Measurements from ENCODE around the gene SELENOM.
A peak's percentile ranks its signal among the peaks of the same experiment; 100 is the strongest.

The SELENOM gene

GRCh38 chr22:31091106-31091975 is 16.0 kb downstream of the SELENOM start:
- H3K27me3 ChIP-seq (replicated peaks; ENCODE audit: insufficient read depth, low read length): no peaks in the 10 kb centered on the region
- no peaks in the 10 kb centered on the region for H3F3A ChIP-seq (ENCODE audit: insufficient read depth, low read length)
- H4K20me1 ChIP-seq (ENCODE audit: insufficient read depth, low read length): no peaks in the 10 kb centered on the region
- H3K79me2 ChIP-seq (ENCODE audit: low read length): no peaks in the 10 kb centered on the region
- no peak overlapping the region for H3K4me2 ChIP-seq (ENCODE audit: low read depth, low read length)
- H3K36me3 ChIP-seq (replicated peaks; ENCODE audit: insufficient read depth, low read length): no peaks in the 10 kb centered on the region
- H3K9me2 ChIP-seq (replicated peaks; ENCODE audit: insufficient read depth, low read length): no peaks in the 10 kb centered on the region
- no peak overlapping the region for H3K9ac ChIP-seq (ENCODE audit: low read length)
- H2AFZ ChIP-seq (ENCODE audit: low read length): no peak overlapping the region
- H3K4me1 ChIP-seq (ENCODE audit: low read length): no peaks in the 10 kb centered on the region
- H3K9me3 ChIP-seq (replicated peaks; ENCODE audit: insufficient read depth, low read length): no peaks in the 10 kb centered on the region
- DNase-seq: no peak
- no peak overlapping the region for H3K4me3 ChIP-seq (ENCODE audit: low read length)
- TF ChIP-seq EZH2 (optimal IDR thresholded peaks at IDR 0.05; ENCODE audit: low read depth, low read length): no peak
- TF ChIP-seq EZH2phosphoT487 (IDR thresholded peaks at IDR 0.05; ENCODE audit: low read length): no peak
- H3K27ac ChIP-seq (ENCODE audit: low read length): no peak overlapping the region

GRCh38 chr22:31090217-31091085 is 16.9 kb downstream of the SELENOM start:
- H3K27ac ChIP-seq (ENCODE audit: low read length): no peak overlapping the region
- no peaks in the 10 kb centered on the region for H3K9me3 ChIP-seq (replicated peaks; ENCODE audit: insufficient read depth, low read length)
- H3K4me1 ChIP-seq (ENCODE audit: low read length): no peaks in the 10 kb centered on the region
- H3K36me3 ChIP-seq (replicated peaks; ENCODE audit: insufficient read depth, low read length): no peaks in the 10 kb centered on the region
- H4K20me1 ChIP-seq (ENCODE audit: insufficient read depth, low read length): no peaks in the 10 kb centered on the region
- TF ChIP-seq CTCF (IDR thresholded peaks at IDR 0.05; ENCODE audit: low read length): no peak
- TF ChIP-seq EZH2phosphoT487 (IDR thresholded peaks at IDR 0.05; ENCODE audit: low read length): no peak
- TF ChIP-seq EZH2 (optimal IDR thresholded peaks at IDR 0.05; ENCODE audit: low read depth, low read length): no peak
- H3K4me2 ChIP-seq (ENCODE audit: low read depth, low read length): no peak overlapping the region
- no peaks in the 10 kb centered on the region for H3K27me3 ChIP-seq (replicated peaks; ENCODE audit: insufficient read depth, low read length)
- no peak overlapping the region for H3K4me3 ChIP-seq (ENCODE audit: low read length)
- H3K9ac ChIP-seq (ENCODE audit: low read length): no peak overlapping the region
- no peak for DNase-seq
- H3F3A ChIP-seq (ENCODE audit: insufficient read depth, low read length): no peaks in the 10 kb centered on the region
- H3K9me2 ChIP-seq (replicated peaks; ENCODE audit: insufficient read depth, low read length): no peaks in the 10 kb centered on the region
- no peak overlapping the region for H2AFZ ChIP-seq (ENCODE audit: low read length)
- H3K79me2 ChIP-seq (ENCODE audit: low read length): no peaks in the 10 kb centered on the region

GRCh38 chr22:31089160-31090100 is 17.9 kb downstream of the SELENOM start:
- peak; percentile 33 for DNase-seq
- H3K4me1 ChIP-seq (ENCODE audit: low read length): no peaks in the 10 kb centered on the region
- H2AFZ ChIP-seq (ENCODE audit: low read length): no peak overlapping the region
- H3K9me3 ChIP-seq (replicated peaks; ENCODE audit: insufficient read depth, low read length): no peaks in the 10 kb centered on the region
- H3K9me2 ChIP-seq (replicated peaks; ENCODE audit: insufficient read depth, low read length): no peaks in the 10 kb centered on the region
- no peak overlapping the region for H3K9ac ChIP-seq (ENCODE audit: low read length)
- no peak overlapping the region for H3K27ac ChIP-seq (ENCODE audit: low read length)
- H3K4me3 ChIP-seq (ENCODE audit: low read length): no peak overlapping the region
- peaks cover 4% of the 10 kb centered on the region; the same call in 1 of the 2 replicates for H3F3A ChIP-seq (ENCODE audit: insufficient read depth, low read length)
- H3K27me3 ChIP-seq (replicated peaks; ENCODE audit: insufficient read depth, low read length): no peaks in the 10 kb centered on the region
- no peak overlapping the region for H3K4me2 ChIP-seq (ENCODE audit: low read depth, low read length)
- no peaks in the 10 kb centered on the region for H4K20me1 ChIP-seq (ENCODE audit: insufficient read depth, low read length)
- peaks cover under 1% of the 10 kb centered on the region; the same call in 1 of the 2 replicates for H3K79me2 ChIP-seq (ENCODE audit: low read length)
- H3K36me3 ChIP-seq (replicated peaks; ENCODE audit: insufficient read depth, low read length): no peaks in the 10 kb centered on the region
- no peak for TF ChIP-seq EZH2 (optimal IDR thresholded peaks at IDR 0.05; ENCODE audit: low read depth, low read length)
- TF ChIP-seq CTCF (IDR thresholded peaks at IDR 0.05; ENCODE audit: low read length): peak; percentile 87
- no peak for TF ChIP-seq EZH2phosphoT487 (IDR thresholded peaks at IDR 0.05; ENCODE audit: low read length)
